ES-I3 (cell line): Measurements from ENCODE around the gene PHTF2.

ENCODE experiments used
- H3K36me3 ChIP-seq: 2 replicates; pipeline ENCODE4 v1.6.1; 2013; ENCODE audit warnings: mild to moderate bottlenecking, low read length, control low read depth, moderate library complexity; ENCODE audit not compliant: insufficient read depth
- H3K4me1 ChIP-seq: 2 replicates; pipeline ENCODE4 v1.6.1; 2013; ENCODE audit warnings: mild to moderate bottlenecking, control low read depth, low read length; ENCODE audit not compliant: insufficient read depth
- H3K9ac ChIP-seq: 2 replicates; pipeline ENCODE4 v1.6.1; 2013; ENCODE audit warnings: low read depth, mild to moderate bottlenecking, low read length, moderate library complexity
- H3K9me3 ChIP-seq: 2 replicates; pipeline ENCODE4 v1.6.1; 2013; ENCODE audit warnings: mild to moderate bottlenecking, low read length, moderate library complexity; ENCODE audit not compliant: control insufficient read depth, insufficient read depth

The PHTF2 gene

GRCh38 chr7:77894574-77895091 lies 96.1 kb downstream of the PHTF2 start:
- no peaks in the 10 kb centered on the region for H3K4me1 ChIP-seq

DNA sequence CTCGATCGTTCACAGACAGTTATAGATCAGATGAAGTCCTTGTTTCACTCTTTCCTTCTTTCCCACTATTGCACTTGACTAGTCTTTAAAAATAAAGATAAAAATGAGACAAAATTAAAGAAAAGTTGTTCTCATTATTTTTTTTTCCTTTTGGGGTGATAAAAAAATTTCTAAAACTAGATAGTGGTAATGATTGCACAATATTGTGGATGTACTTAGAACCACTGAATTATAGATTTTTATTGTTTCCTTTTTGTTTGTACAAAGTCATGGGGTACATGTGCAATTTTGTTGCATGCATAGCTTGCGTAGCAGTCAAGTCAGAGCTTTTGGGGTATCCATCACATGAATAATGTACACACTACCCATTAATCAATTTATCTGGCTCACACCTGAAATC lies 97.3 kb downstream of the PHTF2 start:
- no peaks in the 10 kb centered on the region for H3K4me1 ChIP-seq
- H3K9ac ChIP-seq = no peak overlapping the region
- H3K9me3 ChIP-seq = no peaks in the 10 kb centered on the region
- no peaks in the 10 kb centered on the region for H3K36me3 ChIP-seq

More at GRCh38 chr7:77894574-77895091, 96.1 kb downstream of the PHTF2 start:
- Histone ChIP-seq H3K9me3 (no peaks in the 10 kb centered on the region), H3K36me3 (no peaks in the 10 kb centered on the region), H3K9ac (no peak overlapping the region)

DNA sequence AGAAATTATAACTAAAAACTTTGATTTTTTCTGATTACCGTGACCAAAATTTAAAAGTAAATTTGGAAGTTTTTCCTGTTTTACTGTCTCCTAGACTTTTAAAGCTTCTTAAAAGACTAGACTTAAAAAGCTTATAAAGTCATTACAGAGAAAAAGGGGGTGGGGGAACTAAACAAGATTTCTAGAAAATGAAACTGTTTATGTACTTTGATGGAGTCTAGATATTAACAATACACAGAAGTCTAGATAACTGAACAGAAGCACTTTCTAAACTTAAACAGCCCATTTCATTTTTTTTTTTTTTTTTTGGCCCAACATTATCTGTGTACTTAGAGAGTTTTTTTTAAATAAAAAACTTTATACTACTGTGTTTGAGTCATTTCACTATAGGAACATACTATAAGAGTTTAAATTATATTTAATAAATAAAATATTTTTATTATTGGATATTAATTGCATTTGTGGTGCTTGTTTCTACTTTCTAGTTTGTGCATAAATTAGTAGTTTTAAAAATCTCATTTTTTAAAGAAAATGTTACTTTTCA lies 98.5 kb downstream of the PHTF2 start:
- no peaks in the 10 kb centered on the region for H3K36me3 ChIP-seq
- H3K9ac ChIP-seq = no peak overlapping the region
- H3K4me1 ChIP-seq = no peaks in the 10 kb centered on the region
- no peaks in the 10 kb centered on the region for H3K9me3 ChIP-seq

GRCh38 chr7:77899516-77899915 lies 100.9 kb downstream of the PHTF2 start:
- H3K36me3 ChIP-seq = no peaks in the 10 kb centered on the region
- no peaks in the 10 kb centered on the region for H3K9me3 ChIP-seq
- no peak overlapping the region for H3K9ac ChIP-seq
- H3K4me1 ChIP-seq = no peaks in the 10 kb centered on the region

- Histone ChIP-seq H3K9ac (no peak overlapping the region), H3K36me3 (no peaks in the 10 kb centered on the region), H3K4me1 (no peaks in the 10 kb centered on the region), H3K9me3 (no peaks in the 10 kb centered on the region)
These were observed 105.0 kb downstream of the PHTF2 start for GRCh38 chr7:77903597-77903996.

GRCh38 chr7:77904252-77904651 lies 105.7 kb downstream of the PHTF2 start:
- no peaks in the 10 kb centered on the region for H3K4me1 ChIP-seq
- H3K9ac ChIP-seq = no peak overlapping the region

GRCh38 chr7:77907281-77907680 lies 108.7 kb downstream of the PHTF2 start:
- no peak overlapping the region for H3K9ac ChIP-seq
- H3K9me3 ChIP-seq = no peaks in the 10 kb centered on the region
- H3K4me1 ChIP-seq = no peaks in the 10 kb centered on the region
- H3K36me3 ChIP-seq = no peaks in the 10 kb centered on the region

More at GRCh38 chr7:77904252-77904651, 105.7 kb downstream of the PHTF2 start:
- no peaks in the 10 kb centered on the region for H3K36me3 ChIP-seq
- no peaks in the 10 kb centered on the region for H3K9me3 ChIP-seq

GRCh38 chr7:77908664-77909063 lies 110.1 kb downstream of the PHTF2 start:
- Histone ChIP-seq H3K9ac (no peak overlapping the region), H3K36me3 (no peaks in the 10 kb centered on the region), H3K9me3 (no peaks in the 10 kb centered on the region), H3K4me1 (no peaks in the 10 kb centered on the region)

GRCh38 chr7:77910124-77910523 lies 111.6 kb downstream of the PHTF2 start:
- H3K9ac ChIP-seq = no peak overlapping the region
- no peaks in the 10 kb centered on the region for H3K36me3 ChIP-seq
- H3K9me3 ChIP-seq = no peaks in the 10 kb centered on the region
- H3K4me1 ChIP-seq = no peaks in the 10 kb centered on the region

GRCh38 chr7:77912293-77912692 lies 113.7 kb downstream of the PHTF2 start:
- Histone ChIP-seq H3K4me1 (no peaks in the 10 kb centered on the region), H3K9me3 (no peaks in the 10 kb centered on the region), H3K36me3 (no peaks in the 10 kb centered on the region), H3K9ac (no peak overlapping the region)

DNA sequence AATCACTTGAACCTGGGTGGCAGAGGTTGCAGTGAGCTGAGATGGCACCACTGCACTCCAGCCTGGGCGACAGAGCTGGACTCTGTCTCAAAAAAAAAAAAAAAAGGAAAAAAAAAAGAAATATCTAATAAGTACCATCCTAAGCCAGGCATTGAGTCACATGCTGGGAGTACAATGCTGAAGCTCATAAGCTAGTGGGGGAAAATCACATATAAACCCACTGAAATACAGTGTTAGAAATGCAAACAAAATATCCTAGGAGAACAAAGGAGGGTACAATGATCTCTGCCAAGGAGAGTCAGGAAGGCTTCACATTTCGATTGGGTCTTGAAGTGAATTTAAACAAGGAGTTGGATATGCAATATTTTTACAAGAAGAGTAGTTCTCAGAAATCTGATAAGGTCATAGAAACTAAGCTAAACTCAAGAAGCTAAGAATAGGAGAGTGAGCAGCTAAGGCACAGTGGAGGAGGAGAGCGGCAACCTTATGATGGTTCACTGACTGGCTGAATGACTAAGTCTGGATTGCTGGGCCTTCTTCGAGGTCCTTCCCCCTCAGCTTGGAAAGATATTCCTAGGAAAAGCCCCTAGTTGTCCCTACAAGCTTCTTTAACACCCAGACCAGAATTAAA lies 115.5 kb downstream of the PHTF2 start:
- no peaks in the 10 kb centered on the region for H3K36me3 ChIP-seq
- no peaks in the 10 kb centered on the region for H3K9me3 ChIP-seq
- H3K4me1 ChIP-seq = no peaks in the 10 kb centered on the region
- H3K9ac ChIP-seq = no peak overlapping the region

GRCh38 chr7:77917500-77918262 lies 119.1 kb downstream of the PHTF2 start:
- Histone ChIP-seq H3K36me3 (no peaks in the 10 kb centered on the region), H3K9ac (no peak overlapping the region), H3K4me1 (no peaks in the 10 kb centered on the region), H3K9me3 (no peaks in the 10 kb centered on the region)

GRCh38 chr7:77918676-77919075 lies 120.1 kb downstream of the PHTF2 start:
- no peaks in the 10 kb centered on the region for H3K36me3 ChIP-seq
- H3K9ac ChIP-seq = no peak overlapping the region
- H3K9me3 ChIP-seq = no peaks in the 10 kb centered on the region
- no peaks in the 10 kb centered on the region for H3K4me1 ChIP-seq

DNA sequence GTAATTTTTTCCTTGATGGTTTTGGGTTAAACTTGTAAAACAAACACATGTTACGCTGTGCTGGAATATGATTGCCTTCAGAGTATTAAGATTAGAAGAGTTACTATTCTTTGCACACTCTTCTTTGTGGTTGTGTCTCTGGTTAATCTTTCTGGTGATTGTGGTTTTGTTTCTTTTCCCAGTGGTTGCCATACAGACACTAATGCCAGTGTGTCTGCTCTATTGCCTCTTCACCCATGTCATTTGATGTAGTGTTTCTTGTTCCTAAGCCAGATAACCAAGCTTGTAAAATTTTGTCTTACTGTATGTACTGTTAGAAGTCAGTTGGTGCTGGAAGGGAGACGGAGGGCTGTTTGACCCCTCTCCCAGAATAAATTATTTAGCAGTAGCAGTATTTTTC lies 124.8 kb downstream of the PHTF2 start:
- no peaks in the 10 kb centered on the region for H3K36me3 ChIP-seq
- H3K9me3 ChIP-seq = no peaks in the 10 kb centered on the region
- no peak overlapping the region for H3K9ac ChIP-seq
- no peaks in the 10 kb centered on the region for H3K4me1 ChIP-seq

DNA sequence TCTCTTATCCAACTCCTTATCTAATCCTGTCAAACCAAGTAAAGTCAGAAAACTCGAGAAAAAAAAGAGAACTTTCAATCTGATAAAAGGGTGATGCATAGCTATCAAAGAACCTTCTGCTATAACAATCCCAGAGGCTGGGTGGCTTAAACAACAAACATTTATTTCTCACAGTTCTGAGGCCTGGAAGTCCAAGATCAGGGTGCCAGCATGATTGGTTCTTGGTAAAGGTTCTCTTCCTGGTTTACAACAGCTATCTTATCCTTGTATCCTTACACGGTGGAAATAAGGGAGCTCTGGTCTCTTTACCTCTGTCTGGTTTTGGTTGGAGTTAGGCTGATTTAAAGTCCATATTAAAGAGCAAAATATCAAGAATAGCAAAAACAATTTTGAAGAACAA lies 131.9 kb downstream of the PHTF2 start:
- Histone ChIP-seq H3K9me3 (no peaks in the 10 kb centered on the region), H3K4me1 (peaks cover 7% of the 10 kb centered on the region; the same call in 1 of the 2 replicates), H3K36me3 (no peaks in the 10 kb centered on the region), H3K9ac (no peak overlapping the region)
